GM18519 (cell line): ENCODE data around the gene CHN2.

Experiments used
- ATAC-seq: cut with Tn5 transposase; IDR thresholded peaks from one replicate; pipeline ENCODE4 v1.9.1; 2021; ENCODE audit warnings: mild to moderate bottlenecking, moderate library complexity; ENCODE audit not compliant: unreplicated experiment, low FRiP score

The CHN2 gene

GRCh38 chr7:29278337-29279069, 83.9 kb downstream of the CHN2 start:
- no peak for ATAC-seq

- no peak for ATAC-seq
These were observed 87.4 kb downstream of the CHN2 start for GRCh38 chr7:29281782-29282541.

GRCh38 chr7:29282819-29283414, 88.3 kb downstream of the CHN2 start:
- ATAC-seq, result no peak

GRCh38 chr7:29284696-29285443, 90.3 kb downstream of the CHN2 start:
- ATAC-seq, result no peak

GRCh38 chr7:29285444-29285793, 90.8 kb downstream of the CHN2 start:
- ATAC-seq, result peak; percentile 65

- no peak for ATAC-seq
These were observed 91.3 kb downstream of the CHN2 start for GRCh38 chr7:29285861-29286260.

GRCh38 chr7:29287366-29287765, 92.8 kb downstream of the CHN2 start:
- no peak for ATAC-seq

- ATAC-seq, result no peak
These were observed 93.9 kb downstream of the CHN2 start for GRCh38 chr7:29288181-29289091.

DNA sequence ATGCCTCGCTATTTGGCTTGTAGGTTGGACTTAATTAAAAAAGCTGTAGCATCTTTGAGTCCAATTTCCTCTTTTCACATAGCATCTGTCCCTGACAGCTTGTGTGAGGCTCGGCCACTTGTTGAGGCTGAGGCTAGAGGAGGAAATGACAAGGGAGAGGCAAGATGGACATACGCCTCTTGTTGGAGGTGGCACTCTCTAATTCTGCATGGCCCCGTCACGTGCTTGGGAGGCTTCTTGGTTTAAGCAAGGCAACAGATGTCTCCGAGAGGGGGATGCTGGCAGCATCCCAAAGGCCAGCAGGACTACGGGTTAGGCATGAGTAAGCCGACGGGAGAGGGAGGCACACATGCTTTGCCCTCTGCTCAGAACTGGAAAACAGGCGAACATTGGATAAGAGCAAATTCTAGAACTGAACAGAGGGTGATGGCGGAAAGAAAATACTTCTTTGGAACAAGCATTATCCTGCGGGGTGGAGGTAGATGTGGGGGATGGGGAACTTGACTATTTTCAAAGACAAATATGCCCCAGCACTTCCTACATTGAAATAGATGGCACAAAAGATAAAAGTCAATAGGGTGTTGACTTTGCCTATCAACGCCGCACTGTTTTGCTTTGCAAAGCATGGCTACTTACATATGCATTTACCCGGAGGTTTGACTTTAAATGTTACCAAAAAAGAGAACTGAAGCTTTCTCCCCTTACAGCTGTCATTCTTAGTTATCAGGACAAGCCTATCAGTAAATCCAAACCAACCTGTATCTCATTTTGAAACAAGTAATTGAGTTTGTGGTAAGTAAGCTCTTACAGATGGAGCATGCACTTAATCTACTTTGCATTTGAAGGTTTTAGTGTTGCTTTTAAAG, 94.8 kb downstream of the CHN2 start:
- peak; percentile 73 for ATAC-seq

DNA sequence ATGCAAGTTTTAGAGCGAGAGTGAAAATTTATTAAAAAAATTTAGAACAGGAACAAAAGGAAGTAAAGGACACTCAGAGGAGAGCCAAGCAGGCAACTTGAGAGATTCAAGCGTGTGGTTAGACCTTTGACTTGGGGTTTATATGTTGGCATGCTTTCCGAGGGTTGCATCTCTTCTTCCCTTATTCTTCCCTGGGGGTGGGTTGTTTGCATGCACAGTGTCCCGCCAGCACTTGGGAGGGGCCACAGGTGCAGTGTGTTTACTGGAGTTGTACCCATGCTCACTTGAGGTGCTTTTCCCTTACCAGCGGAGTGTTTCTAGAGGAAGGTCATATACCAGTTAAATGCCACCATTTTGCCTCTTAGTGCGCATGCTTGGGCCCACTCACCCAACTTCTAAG, 96.3 kb downstream of the CHN2 start:
- no peak for ATAC-seq

GRCh38 chr7:29291723-29292618, 97.4 kb downstream of the CHN2 start:
- ATAC-seq, result no peak

- no peak for ATAC-seq
These were observed 98.5 kb downstream of the CHN2 start for GRCh38 chr7:29292886-29293658.

GRCh38 chr7:29296421-29296820, 101.8 kb downstream of the CHN2 start:
- ATAC-seq, result no peak

- ATAC-seq, result no peak
These were observed 102.8 kb downstream of the CHN2 start for GRCh38 chr7:29297194-29297890.

DNA sequence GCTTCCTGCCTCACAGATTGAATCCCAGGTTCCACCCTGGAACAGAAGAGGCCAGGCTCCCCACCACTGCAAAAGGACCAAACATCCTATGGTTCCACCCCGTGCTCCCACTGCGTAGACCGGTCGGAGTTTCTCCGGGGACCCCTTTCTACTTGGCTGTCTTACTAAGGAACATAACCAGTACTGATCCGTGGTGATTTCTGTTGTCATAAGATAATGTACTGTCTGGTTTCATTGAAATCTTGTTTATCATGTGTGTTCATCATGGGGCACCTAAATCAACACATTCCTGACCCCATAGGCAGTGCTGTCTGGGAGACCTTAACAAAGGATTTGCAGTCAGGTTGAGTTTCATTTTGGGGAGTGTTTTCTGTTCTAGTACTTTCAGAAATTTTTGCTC, 104.5 kb downstream of the CHN2 start:
- no peak for ATAC-seq

DNA sequence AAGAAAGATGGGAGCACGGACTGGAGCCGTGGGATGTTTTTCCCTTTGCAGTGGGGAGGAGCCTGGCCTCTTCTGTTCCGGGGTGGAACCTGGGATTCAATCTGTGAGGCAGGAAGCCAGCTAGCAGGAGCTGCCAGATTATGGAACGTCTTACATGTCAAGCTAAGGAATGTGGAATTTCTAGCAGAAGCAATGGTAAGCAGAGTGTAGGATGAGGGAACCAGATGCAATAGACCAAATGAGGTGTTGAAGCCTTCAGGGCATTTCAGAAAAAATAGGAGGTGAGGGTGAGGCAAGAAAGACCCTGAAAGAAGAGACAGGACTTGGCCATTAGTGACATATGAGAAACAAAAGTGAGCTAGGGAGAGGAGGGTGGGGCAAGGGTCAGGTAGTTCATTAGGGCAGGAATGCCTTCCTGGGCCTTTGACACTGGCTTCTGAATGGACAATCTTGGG, 105.5 kb downstream of the CHN2 start:
- no peak for ATAC-seq

GRCh38 chr7:29300649-29301048, 106.1 kb downstream of the CHN2 start:
- no peak for ATAC-seq
